Activated B cell treated with CpG ODN at 0.5 μM for 24 hours (primary cell): Measurements from ENCODE around the gene CNPPD1. TPM values are rescaled to one million over a fixed set of nuclear protein-coding genes. Genes with fewer than 3 reads are reported as not detected.

Source experiments
- ATAC-seq: fragments of 200-7000 bp; cut with Tn5 transposase; one replicate; pipeline ENCODE4 v1.10.0; 2021; ENCODE audit warnings: low read depth, mild to moderate bottlenecking, moderate library complexity
- CTCF ChIA-PET: fragments of 350-600 bp; sonication (Branson Sonifier 250); formaldehyde crosslinking; loops from one replicate; lab custom pipeline; 2021; ENCODE audit warnings: antibody characterized with exemption; lab: Charles Lee
- POLR2A ChIA-PET: fragments of 350-600 bp; sonication (Branson Sonifier 250); formaldehyde crosslinking; loops from one replicate; lab custom pipeline; 2021; ENCODE audit warnings: antibody characterized with exemption; lab: Charles Lee
- DNase-seq: peaks from one replicate; pipeline ENCODE4 v3.0.0; 2022
- H3K27ac Mint-ChIP-seq: one replicate; pipeline ENCODE4 v1.8.0; 2020; ENCODE audit warnings: mixed read lengths
- H3K27me3 Mint-ChIP-seq: one replicate; pipeline ENCODE4 v1.8.0; 2021; ENCODE audit warnings: mixed read lengths
- H3K36me3 Mint-ChIP-seq: one replicate; pipeline ENCODE4 v1.8.0; 2021; ENCODE audit warnings: low read depth, mixed read lengths
- H3K4me1 Mint-ChIP-seq: one replicate; pipeline ENCODE4 v1.8.0; 2021; ENCODE audit warnings: mixed read lengths
- H3K4me3 Mint-ChIP-seq: one replicate; pipeline ENCODE4 v1.8.0; 2020; ENCODE audit warnings: mild to moderate bottlenecking, mixed read lengths
- H3K9me3 Mint-ChIP-seq: one replicate; pipeline ENCODE4 v1.8.0; 2020; ENCODE audit warnings: mixed read lengths
- intact Hi-C: fragments of 100-400 bp; cut with micrococcal nuclease; formaldehyde crosslinking; loops from one replicate; pipeline ENCODE4 v1.15.1; 2024
- total RNA-seq: library from RNA; stranded (reverse); gene quantifications from 2 replicates; pipeline ENCODE4 v1.2.3, GENCODE V29; 2022
- TF ChIP-seq, protein P1 (sequence below): fragments of 200-600 bp; IDR thresholded peaks from one replicate; pipeline ENCODE4 v1.8.0; 2022; ENCODE audit warnings: antibody characterized with exemption, mild to moderate bottlenecking

CNPPD1 gene
- total RNA-seq, 1 donor from 2014 or later, result 144 TPM

DNA sequence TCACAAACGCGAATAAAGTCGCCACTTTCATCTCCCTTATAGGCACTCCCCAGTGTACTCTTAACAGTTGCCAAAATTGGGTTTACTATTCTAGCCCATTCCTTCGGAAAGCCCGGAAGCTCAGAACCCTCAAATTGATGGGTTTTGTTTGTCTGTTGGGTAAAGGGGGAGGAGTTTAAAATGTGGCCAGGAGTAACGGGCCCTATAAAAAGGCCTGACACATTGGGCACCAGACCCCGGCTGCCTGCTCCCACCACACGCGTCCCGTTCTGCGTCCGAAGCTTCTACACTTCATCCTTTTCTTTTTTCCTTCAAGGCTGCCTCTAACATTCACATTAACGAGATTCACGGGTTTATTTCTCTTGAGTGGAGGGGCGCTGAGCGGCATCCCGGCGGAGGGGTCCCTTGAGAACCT is 16.9 kb downstream of the CNPPD1 start:
- no peak for DNase-seq
- POLR2A ChIA-PET, result interaction anchor here (0.6 to 2.6 kb wide), 13 partner anchors 16 to 382 kb away, joined by 3 to 11 read pairs (median 4); partner anchors contain the start of genes ABCB6, CNPPD1, DNPEP and ZFAND2B
- intact Hi-C loops, result loop anchor here (1.0 to 5.0 kb wide), 17 partner anchors 12 to 448 kb away; partner anchors contain the start of genes ABCB6, ANKZF1, ATG9A and CNPPD1
- peak overlapping the region; percentile 98 for H3K27ac Mint-ChIP-seq
- no peaks in the 10 kb centered on the region for H3K27me3 Mint-ChIP-seq
- CTCF ChIA-PET, result interaction anchor here (0.6 to 8.3 kb wide), 15 partner anchors 11 to 370 kb away, joined by 3 to 53 read pairs (median 6); partner anchors contain the start of genes CNPPD1, IHH and SLC23A3
- no peaks in the 10 kb centered on the region for H3K9me3 Mint-ChIP-seq
- peaks cover 16% of the 10 kb centered on the region for H3K4me1 Mint-ChIP-seq
- no peak for ATAC-seq
- peak overlapping the region; percentile 96 for H3K4me3 Mint-ChIP-seq
- TF ChIP-seq, protein P1, sequence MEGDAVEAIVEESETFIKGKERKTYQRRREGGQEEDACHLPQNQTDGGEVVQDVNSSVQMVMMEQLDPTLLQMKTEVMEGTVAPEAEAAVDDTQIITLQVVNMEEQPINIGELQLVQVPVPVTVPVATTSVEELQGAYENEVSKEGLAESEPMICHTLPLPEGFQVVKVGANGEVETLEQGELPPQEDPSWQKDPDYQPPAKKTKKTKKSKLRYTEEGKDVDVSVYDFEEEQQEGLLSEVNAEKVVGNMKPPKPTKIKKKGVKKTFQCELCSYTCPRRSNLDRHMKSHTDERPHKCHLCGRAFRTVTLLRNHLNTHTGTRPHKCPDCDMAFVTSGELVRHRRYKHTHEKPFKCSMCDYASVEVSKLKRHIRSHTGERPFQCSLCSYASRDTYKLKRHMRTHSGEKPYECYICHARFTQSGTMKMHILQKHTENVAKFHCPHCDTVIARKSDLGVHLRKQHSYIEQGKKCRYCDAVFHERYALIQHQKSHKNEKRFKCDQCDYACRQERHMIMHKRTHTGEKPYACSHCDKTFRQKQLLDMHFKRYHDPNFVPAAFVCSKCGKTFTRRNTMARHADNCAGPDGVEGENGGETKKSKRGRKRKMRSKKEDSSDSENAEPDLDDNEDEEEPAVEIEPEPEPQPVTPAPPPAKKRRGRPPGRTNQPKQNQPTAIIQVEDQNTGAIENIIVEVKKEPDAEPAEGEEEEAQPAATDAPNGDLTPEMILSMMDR, result no peak
- peaks cover 27% of the 10 kb centered on the region for H3K36me3 Mint-ChIP-seq

DNA sequence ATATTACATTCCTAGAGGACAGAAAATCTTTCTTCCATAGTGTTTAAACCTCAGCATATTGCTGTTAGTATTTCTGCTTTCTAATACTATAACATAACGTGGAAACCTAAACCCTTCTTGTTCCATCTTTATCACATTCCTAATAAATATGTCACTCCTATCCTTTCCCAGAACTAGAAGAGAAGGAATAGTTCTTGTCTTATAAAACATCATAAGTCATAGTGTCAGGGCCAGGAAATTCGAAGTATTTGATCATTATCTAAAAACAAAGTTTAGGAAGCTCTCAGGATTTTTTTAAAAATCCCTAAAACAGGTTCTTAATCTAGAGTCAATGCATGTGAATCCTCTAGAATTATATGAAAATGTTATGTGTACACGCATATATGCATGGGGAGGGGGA is 18.1 kb downstream of the CNPPD1 start:
- TF ChIP-seq, protein P1, result no peak
- H3K9me3 Mint-ChIP-seq, result no peaks in the 10 kb centered on the region
- POLR2A ChIA-PET, result interaction anchor here (0.6 to 2.6 kb wide), 5 partner anchors 18 to 137 kb away, joined by 4 to 11 read pairs (median 7); partner anchors contain the start of genes ABCB6 and CNPPD1
- H3K4me3 Mint-ChIP-seq, result no peak overlapping the region
- ATAC-seq (no peak), DNase-seq (no peak)
- H3K27me3 Mint-ChIP-seq, result no peaks in the 10 kb centered on the region
- intact Hi-C loops, result no loop called here
- H3K4me1 Mint-ChIP-seq, result peaks cover 16% of the 10 kb centered on the region
- CTCF ChIA-PET, result interaction anchor here (0.6 to 8.3 kb wide), 13 partner anchors 12 to 145 kb away, joined by 3 to 53 read pairs (median 6); partner anchors contain the start of genes CNPPD1, IHH and SLC23A3
- no peak overlapping the region for H3K27ac Mint-ChIP-seq
- H3K36me3 Mint-ChIP-seq, result peaks cover 30% of the 10 kb centered on the region

DNA sequence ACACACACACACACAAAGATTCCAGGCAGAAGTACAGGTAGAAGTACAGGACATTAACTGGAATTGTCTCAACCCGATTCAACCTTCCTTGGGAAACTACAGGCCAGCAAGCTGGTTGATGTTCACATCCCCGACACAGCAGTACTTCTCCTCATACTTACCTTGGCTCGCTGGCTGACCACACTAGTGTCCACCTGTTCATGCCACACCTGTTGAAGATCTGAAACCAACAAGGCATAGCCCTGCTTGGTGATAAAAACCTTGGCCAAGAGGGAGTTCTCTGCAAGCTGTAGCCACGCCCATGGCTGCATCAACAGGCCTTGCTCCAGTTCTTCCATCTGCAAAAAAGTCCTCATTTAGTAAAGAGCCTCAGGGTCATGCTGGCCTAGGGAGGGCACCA is 18.7 kb downstream of the CNPPD1 start:
- intact Hi-C loops, result no loop called here
- no peak overlapping the region for H3K4me3 Mint-ChIP-seq
- H3K27me3 Mint-ChIP-seq, result no peaks in the 10 kb centered on the region
- ATAC-seq (no peak), DNase-seq (no peak)
- TF ChIP-seq, protein P1, result no peak
- peaks cover 34% of the 10 kb centered on the region for H3K36me3 Mint-ChIP-seq
- POLR2A ChIA-PET, result interaction anchor here (0.6 to 2.6 kb wide), 2 partner anchors 60 to 137 kb away, joined by 4 to 11 read pairs; no protein-coding TSS in a partner anchor
- H3K9me3 Mint-ChIP-seq, result no peaks in the 10 kb centered on the region
- no peak overlapping the region for H3K27ac Mint-ChIP-seq
- H3K4me1 Mint-ChIP-seq, result peaks cover 16% of the 10 kb centered on the region
- CTCF ChIA-PET, result interaction anchor here (0.6 to 8.3 kb wide), 9 partner anchors 13 to 142 kb away, joined by 3 to 53 read pairs (median 12); partner anchors contain the start of genes CNPPD1, IHH and SLC23A3

DNA sequence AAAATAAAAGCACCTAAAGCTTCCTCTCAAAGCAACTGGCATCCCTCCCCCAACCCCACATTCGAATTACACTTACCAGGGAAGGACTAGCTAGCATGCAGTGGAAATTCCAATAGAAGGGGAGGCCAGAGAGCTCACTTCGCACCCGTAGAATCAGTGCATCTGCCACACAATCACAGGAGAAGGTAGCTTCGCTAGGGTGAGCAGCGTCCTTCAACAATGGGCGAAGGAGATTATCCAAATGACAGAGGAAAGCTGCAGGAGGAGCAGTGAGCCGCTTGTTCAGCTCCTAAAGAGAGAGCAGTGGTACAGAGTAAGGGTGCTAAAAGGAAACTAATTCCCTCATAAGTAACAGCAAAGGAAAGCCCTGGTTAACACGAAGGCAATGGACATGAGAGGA is 19.3 kb downstream of the CNPPD1 start:
- no peak for DNase-seq
- ATAC-seq, result no peak
- CTCF ChIA-PET, result interaction anchor here (1.6 to 8.3 kb wide), 7 partner anchors 14 to 259 kb away, joined by 4 to 53 read pairs (median 40); partner anchors contain the start of gene IHH
- no peak overlapping the region for H3K27ac Mint-ChIP-seq
- TF ChIP-seq, protein P1, result no peak
- H3K9me3 Mint-ChIP-seq, result no peaks in the 10 kb centered on the region
- intact Hi-C loops, result no loop called here
- peaks cover 34% of the 10 kb centered on the region for H3K36me3 Mint-ChIP-seq
- peaks cover 16% of the 10 kb centered on the region for H3K4me1 Mint-ChIP-seq
- no peak overlapping the region for H3K4me3 Mint-ChIP-seq
- POLR2A ChIA-PET, result interaction anchor here (0.6 kb wide), 1 partner anchor 49 kb away, joined by 3 read pairs; the partner anchor contains the start of gene ZFAND2B
- no peaks in the 10 kb centered on the region for H3K27me3 Mint-ChIP-seq

DNA sequence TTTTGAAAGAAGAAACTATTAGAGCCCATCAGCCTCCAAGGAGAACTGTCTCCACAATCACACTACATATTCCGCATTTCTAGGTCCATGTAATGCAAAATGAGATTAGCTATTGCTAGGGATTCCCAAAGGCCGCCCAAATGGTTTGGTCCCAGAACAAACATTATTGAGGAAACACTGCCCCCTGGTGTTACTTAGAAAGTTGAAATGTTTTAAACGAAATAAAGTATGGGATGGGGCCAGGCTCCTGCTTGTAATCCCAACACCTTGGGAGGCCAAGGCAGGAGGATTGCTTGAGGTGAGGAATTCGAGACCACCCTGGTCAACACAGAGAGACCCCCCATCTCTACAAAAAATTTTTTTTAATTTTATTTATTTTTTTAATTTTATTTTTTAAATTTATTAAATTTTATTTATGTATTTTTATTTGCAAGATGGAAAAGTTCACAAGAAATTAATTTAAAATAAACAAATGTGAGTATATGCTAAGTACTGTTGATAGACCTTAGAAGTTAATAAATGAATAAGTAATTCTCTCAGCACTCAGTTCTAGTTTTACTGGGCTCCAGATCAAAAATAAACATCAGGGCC is 21.6 kb downstream of the CNPPD1 start:
- POLR2A ChIA-PET, result interaction anchor here (0.7 to 1.1 kb wide), 2 partner anchors 21 to 97 kb away, joined by 3 to 5 read pairs; partner anchors contain the start of gene CNPPD1
- H3K4me3 Mint-ChIP-seq, result no peak overlapping the region
- H3K4me1 Mint-ChIP-seq, result peaks cover 7% of the 10 kb centered on the region
- no peak overlapping the region for H3K27ac Mint-ChIP-seq
- TF ChIP-seq, protein P1, result peak; percentile 77
- CTCF ChIA-PET, result interaction anchor here (0.6 to 8.3 kb wide), 14 partner anchors 9 to 237 kb away, joined by 3 to 53 read pairs (median 4); partner anchors contain the start of gene IHH
- intact Hi-C loops, result loop anchor here (1.0 kb wide), 4 partner anchors 97 to 302 kb away; no protein-coding TSS in a partner anchor
- ATAC-seq (peak; percentile 27), DNase-seq (no peak)
- H3K27me3 Mint-ChIP-seq, result no peaks in the 10 kb centered on the region
- H3K9me3 Mint-ChIP-seq, result no peaks in the 10 kb centered on the region
- H3K36me3 Mint-ChIP-seq, result peaks cover 47% of the 10 kb centered on the region
